ENCODE measurements around the gene FTSJ3. TPM values are rescaled to one million over a fixed set of nuclear protein-coding genes. Genes with fewer than 3 reads are reported as not detected.

FTSJ3 gene
- total and polyA plus RNA-seq, 2 of the 13 experiments (the other 11 are each of a cell fraction or from before 2014, with no cell fraction given), result 26.0 to 64.2 TPM

DNA sequence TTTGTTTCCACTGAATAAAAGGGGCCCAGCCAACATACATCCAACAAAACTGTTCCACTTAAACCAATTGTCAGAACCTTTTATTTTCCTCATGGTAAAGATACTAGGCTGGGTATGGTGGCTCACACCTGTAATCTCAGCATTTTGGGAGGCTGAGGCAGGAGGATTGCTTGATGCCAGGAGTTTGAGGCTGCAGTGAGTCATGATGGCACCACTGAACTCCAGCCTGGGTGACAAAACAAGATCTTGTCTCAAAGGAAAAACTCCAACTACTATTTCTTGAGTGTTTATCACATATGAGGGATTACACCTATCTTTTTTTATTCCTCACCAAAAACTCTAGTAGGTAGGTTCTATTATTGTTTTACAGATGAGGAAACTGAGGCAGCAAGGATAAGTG, 4.9 kb downstream of the FTSJ3 start:
- TF ChIP-seq NR2F1 (CRISPR knock-in tag; IDR thresholded peaks at IDR 0.05) (no peak), HDAC1 (CRISPR knock-in tag; IDR thresholded peaks at IDR 0.05) (no peak), ZMYM2 (CRISPR knock-in tag; IDR thresholded peaks at IDR 0.05) (no peak), NR3C1 (CRISPR knock-in tag; IDR thresholded peaks at IDR 0.05) (no peak)
- TF ChIP-seq, protein P1, sequence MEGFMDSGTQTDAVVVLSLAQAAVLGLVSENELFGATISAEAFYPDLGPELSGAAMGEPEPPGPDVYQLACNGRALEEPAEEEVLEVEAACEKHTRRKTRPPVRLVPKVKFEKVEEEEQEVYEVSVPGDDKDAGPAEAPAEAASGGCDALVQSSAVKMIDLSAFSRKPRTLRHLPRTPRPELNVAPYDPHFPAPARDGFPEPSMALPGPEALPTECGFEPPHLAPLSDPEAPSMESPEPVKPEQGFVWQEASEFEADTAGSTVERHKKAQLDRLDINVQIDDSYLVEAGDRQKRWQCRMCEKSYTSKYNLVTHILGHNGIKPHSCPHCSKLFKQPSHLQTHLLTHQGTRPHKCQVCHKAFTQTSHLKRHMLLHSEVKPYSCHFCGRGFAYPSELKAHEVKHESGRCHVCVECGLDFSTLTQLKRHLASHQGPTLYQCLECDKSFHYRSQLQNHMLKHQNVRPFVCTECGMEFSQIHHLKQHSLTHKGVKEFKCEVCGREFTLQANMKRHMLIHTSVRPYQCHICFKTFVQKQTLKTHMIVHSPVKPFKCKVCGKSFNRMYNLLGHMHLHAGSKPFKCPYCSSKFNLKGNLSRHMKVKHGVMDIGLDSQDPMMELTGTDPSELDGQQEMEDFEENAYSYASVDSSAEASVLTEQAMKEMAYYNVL (CRISPR knock-in tag; IDR thresholded peaks at IDR 0.05; ENCODE audit: borderline replicate concordance), result no peak
- TF ChIP-seq, protein P2, sequence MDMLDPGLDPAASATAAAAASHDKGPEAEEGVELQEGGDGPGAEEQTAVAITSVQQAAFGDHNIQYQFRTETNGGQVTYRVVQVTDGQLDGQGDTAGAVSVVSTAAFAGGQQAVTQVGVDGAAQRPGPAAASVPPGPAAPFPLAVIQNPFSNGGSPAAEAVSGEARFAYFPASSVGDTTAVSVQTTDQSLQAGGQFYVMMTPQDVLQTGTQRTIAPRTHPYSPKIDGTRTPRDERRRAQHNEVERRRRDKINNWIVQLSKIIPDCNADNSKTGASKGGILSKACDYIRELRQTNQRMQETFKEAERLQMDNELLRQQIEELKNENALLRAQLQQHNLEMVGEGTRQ (IDR thresholded peaks at IDR 0.05; ENCODE audit: low read depth, low read length), result no peak
- TF ChIP-seq, protein P2 (CRISPR knock-in tag; IDR thresholded peaks at IDR 0.05; ENCODE audit: borderline replicate concordance), result no peak
- TF ChIP-seq, protein P3, sequence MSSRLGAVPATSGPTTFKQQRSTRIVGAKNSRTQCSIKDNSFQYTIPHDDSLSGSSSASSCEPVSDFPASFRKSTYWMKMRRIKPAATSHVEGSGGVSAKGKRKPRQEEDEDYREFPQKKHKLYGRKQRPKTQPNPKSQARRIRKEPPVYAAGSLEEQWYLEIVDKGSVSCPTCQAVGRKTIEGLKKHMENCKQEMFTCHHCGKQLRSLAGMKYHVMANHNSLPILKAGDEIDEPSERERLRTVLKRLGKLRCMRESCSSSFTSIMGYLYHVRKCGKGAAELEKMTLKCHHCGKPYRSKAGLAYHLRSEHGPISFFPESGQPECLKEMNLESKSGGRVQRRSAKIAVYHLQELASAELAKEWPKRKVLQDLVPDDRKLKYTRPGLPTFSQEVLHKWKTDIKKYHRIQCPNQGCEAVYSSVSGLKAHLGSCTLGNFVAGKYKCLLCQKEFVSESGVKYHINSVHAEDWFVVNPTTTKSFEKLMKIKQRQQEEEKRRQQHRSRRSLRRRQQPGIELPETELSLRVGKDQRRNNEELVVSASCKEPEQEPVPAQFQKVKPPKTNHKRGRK (CRISPR knock-in tag; IDR thresholded peaks at IDR 0.05), result no peak
- Histone ChIP-seq H3K79me2 (ENCODE audit: insufficient read depth, low read length) (peaks cover 21% of the 10 kb centered on the region), H2AFZ (ENCODE audit: low read length) (no peak overlapping the region), H3K27ac (ENCODE audit: extremely low read length, insufficient read depth, low read length) (no peak overlapping the region), H3K9me3 (ENCODE audit: low read length) (no peaks in the 10 kb centered on the region), H3K36me3 (replicated peaks in 1 of 2; ENCODE audit: control insufficient read depth in 1 of 2, insufficient read depth in 2 of 2, low read length in 2 of 2) (peaks cover 43 to 79% of the 10 kb centered on the region in 2 experiments), H3K27me3 (ENCODE audit: control insufficient read depth in 1 of 2, insufficient read depth in 2 of 2, low read length in 2 of 2) (no peaks in the 10 kb centered on the region; a peak in 1 of 5 replicates), H4K20me1 (ENCODE audit: insufficient read depth, low read length) (peaks cover 3% of the 10 kb centered on the region; the same call in 1 of the 2 replicates), H3K4me3 (replicated peaks in 1 of 3; ENCODE audit: insufficient read depth in 1 of 3, low read depth in 2 of 3, low read length in 3 of 3) (no peak overlapping the region), H3K4me1 (ENCODE audit: insufficient read depth, low read length) (peaks cover 26% of the 10 kb centered on the region), H3K9ac (ENCODE audit: insufficient read depth, low read depth, low read length) (no peak overlapping the region), H3K4me2 (ENCODE audit: low read depth, low read length) (no peak overlapping the region)
- CTCF ChIA-PET (ENCODE audit: low intra/inter-chr PET ratio, low total read pairs), result no interaction called here
- intact Hi-C loops (cut with micrococcal nuclease; ENCODE audit: unreplicated experiment), result no loop called here
- ATAC-seq, result no peak
- FAIRE-seq, result no peak
- POLR2A ChIA-PET, result no interaction called here
- BruUV-seq (replicated peaks), result no TSS peak
- in situ Hi-C loops (cut with HindIII; ENCODE audit: extremely low pct_ligation_motif_present, low pct_unique_long_range_greater_than_20kb), result no loop called here
- DNase-seq (ENCODE audit: low spot score), result no peak

Measured in HepG2 (cell line).